PFSK-1 (cell line): Measurements from ENCODE around the gene NRXN3.

Experiments
- FOXP2 ChIP-seq: optimal IDR thresholded peaks from 2 replicates; pipeline ENCODE3; 2011; ENCODE audit warnings: borderline replicate concordance, control low read depth, inconsistent platforms; ENCODE audit not compliant: insufficient read depth; ENCODE audit errors: extremely low read length, extremely low read depth
- POLR2AphosphoS5 ChIP-seq: IDR thresholded peaks from 2 replicates; pipeline ENCODE4 v1.6.1; 2012; ENCODE audit warnings: low read depth, mild to moderate bottlenecking, control low read depth, low read length, moderate library complexity
- SIN3A ChIP-seq: IDR thresholded peaks from 2 replicates; pipeline ENCODE4 v1.6.1; 2012; ENCODE audit warnings: mild to moderate bottlenecking, low read length, moderate library complexity, borderline replicate concordance; ENCODE audit not compliant: insufficient read depth
- TAF1 ChIP-seq: IDR thresholded peaks from 2 replicates; pipeline ENCODE4 v1.6.1; 2012; ENCODE audit warnings: low read length, control low read depth, borderline replicate concordance; ENCODE audit not compliant: insufficient read depth
- TF ChIP-seq, protein P1 (sequence below), 2 experiments: IDR thresholded peaks; 2 replicates each; pipeline versions ENCODE4 v1.6.1 to v1.8.0; 2011 to 2012; ENCODE audit warnings: low read depth in 2 of 2, low read length in 2 of 2, control low read depth in 1 of 2, inconsistent platforms in 1 of 2, mild to moderate bottlenecking in 1 of 2, moderate library complexity in 1 of 2; ENCODE audit not compliant: insufficient read depth in 1 of 2

- TF ChIP-seq, protein P1, sequence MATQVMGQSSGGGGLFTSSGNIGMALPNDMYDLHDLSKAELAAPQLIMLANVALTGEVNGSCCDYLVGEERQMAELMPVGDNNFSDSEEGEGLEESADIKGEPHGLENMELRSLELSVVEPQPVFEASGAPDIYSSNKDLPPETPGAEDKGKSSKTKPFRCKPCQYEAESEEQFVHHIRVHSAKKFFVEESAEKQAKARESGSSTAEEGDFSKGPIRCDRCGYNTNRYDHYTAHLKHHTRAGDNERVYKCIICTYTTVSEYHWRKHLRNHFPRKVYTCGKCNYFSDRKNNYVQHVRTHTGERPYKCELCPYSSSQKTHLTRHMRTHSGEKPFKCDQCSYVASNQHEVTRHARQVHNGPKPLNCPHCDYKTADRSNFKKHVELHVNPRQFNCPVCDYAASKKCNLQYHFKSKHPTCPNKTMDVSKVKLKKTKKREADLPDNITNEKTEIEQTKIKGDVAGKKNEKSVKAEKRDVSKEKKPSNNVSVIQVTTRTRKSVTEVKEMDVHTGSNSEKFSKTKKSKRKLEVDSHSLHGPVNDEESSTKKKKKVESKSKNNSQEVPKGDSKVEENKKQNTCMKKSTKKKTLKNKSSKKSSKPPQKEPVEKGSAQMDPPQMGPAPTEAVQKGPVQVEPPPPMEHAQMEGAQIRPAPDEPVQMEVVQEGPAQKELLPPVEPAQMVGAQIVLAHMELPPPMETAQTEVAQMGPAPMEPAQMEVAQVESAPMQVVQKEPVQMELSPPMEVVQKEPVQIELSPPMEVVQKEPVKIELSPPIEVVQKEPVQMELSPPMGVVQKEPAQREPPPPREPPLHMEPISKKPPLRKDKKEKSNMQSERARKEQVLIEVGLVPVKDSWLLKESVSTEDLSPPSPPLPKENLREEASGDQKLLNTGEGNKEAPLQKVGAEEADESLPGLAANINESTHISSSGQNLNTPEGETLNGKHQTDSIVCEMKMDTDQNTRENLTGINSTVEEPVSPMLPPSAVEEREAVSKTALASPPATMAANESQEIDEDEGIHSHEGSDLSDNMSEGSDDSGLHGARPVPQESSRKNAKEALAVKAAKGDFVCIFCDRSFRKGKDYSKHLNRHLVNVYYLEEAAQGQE (IDR thresholded peaks at IDR 0.05; ENCODE audit: insufficient read depth in 1 of 2, low read depth in 2 of 2, low read length in 2 of 2), result no peak
- TF ChIP-seq FOXP2 (no peak), SIN3A (no peak), POLR2AphosphoS5 (no peak), TAF1 (no peak)
Measured at GRCh38 chr14:79764323-79764722, 1594.2 kb downstream of the NRXN3 start.
